HG02981 (cell line): Measurements from ENCODE around the gene SH2D1A.
"Not testable (repeated sequence)": the region's sequence is repeated elsewhere in the genome, so short reads cannot be mapped to it uniquely, and the experiment has no call there.

Experiments used
- ATAC-seq: cut with Tn5 transposase; IDR thresholded peaks from one replicate; pipeline ENCODE4 v1.9.1; 2021; ENCODE audit warnings: mild to moderate bottlenecking, moderate library complexity; ENCODE audit not compliant: unreplicated experiment

The SH2D1A gene

GRCh38 chrX:124348885-124349453 is 2.6 kb downstream of the SH2D1A start:
- ATAC-seq, result no peak

GRCh38 chrX:124354648-124355047 is 8.3 kb downstream of the SH2D1A start:
- ATAC-seq, result no peak

GRCh38 chrX:124358800-124359383 is 12.5 kb downstream of the SH2D1A start:
- ATAC-seq, result no peak

GRCh38 chrX:124362072-124362471 is 15.7 kb downstream of the SH2D1A start:
- ATAC-seq, result no peak

DNA sequence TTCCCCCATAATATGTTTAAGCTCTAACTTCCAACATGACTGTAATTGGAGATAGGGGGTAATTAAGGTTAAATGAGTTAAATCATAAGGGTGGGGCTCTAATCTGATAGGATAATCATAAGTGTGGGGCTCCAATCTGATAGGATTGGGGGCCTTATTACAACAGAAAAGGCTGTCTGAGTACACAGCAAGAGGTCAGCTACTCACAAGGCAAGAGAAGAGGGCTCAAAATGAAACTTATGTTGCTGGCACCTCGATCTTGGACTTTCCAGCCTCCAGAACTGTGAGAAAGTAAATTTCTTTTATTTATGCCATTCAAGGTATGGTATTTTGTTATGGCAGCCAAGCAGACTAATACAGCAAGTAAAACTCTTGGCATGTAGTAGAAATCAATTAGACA is 16.4 kb downstream of the SH2D1A start:
- ATAC-seq, result no peak

DNA sequence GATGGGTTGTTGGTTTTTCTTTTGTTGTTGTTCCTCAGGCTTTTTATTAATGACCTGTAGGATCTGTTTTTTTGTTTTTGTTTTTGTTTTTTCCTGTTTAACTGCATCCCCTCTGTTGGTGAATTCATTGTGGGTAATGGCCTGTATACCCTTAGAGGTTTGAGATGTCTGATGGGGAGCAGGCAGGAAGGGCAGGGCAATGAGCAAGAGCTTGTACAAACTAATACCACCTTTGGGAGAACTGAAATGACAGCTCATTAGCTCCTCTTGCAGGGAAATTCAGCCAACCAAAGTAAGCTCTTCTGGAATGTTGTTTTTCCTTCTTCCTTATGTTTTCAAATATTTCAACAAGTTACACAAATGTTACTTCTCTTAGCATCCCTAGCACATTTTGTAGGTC is 23.4 kb downstream of the SH2D1A start:
- no peak for ATAC-seq

DNA sequence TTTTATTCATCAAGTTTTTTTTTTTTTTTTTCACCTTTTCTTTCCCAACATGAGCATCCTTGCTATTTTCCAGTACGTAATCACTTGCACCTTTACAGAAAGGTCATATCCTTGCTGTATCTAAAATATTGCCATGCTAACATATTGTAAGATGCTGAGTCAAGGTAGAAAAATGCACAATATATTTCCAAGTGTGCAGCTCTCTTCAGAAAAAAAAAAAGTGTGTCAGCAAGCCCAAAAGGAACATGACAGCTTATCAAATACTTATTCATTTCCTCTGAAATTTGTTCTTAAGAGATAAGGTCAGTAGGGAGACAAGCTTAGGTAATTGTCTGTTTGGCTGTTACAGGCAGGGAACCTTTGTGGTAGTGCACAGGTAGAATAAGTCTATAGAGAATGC is 27.0 kb downstream of the SH2D1A start:
- ATAC-seq, result no peak

DNA sequence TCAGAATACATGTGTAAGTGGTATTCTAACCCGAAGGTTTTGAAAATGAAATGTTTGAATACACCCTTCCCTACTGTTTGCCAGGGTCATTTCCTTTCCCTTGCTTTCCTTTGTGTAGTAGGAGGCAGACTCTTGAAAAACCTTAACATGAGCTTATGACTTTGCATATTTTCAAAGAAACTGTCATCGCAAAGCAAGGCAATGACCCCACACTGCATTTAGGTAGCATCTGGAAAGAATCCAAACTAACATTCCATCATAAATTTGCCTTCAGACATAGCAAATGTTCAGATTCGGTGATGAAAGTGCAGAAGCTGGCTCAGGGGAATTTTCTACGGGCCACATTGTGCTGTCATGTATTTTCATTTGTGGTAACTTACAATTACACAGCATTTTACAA is 32.3 kb downstream of the SH2D1A start:
- no peak for ATAC-seq

DNA sequence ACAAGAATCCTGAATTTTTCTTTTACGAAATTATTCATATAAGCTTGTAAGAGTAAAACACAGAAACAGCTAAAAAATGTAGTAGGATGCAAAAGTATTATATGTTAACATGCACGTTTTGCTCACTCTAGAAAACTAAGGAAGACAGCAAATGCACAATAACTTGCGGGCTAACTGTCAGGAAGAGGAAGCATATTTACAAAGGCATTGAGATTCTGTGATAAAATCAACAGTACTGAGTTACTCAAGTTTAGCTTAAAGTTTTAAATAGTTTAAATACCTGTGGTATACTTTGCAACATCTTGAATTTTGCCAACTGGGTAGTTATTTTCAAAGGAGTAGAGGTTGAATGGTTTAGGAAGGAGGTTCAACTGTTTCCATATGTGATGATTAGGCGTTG is 37.0 kb downstream of the SH2D1A start:
- no peak for ATAC-seq

- no peak for ATAC-seq
Measured at GRCh38 chrX:124386401-124386800, 40.0 kb downstream of the SH2D1A start.

- no peak for ATAC-seq
Measured at GRCh38 chrX:124388562-124388961, 42.2 kb downstream of the SH2D1A start.

DNA sequence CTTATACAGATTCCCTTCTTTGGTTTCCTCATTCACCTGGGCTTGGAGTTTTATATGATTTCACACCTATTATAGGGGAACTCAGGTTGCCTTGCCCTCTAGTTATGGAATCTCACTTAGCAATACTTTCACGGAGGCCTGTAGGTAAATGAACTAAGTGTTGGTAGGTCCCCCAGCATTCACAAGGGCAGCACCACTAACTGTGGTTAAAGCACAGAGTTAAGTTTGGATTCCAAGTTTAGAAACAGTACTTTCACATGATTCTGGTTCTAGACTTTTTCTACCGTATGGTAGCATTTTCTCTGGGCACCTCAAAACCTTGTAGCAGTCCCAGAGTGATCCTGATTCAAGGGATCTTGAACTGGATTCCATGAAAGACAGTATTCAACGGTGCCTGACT is 46.4 kb downstream of the SH2D1A start:
- no peak for ATAC-seq

GRCh38 chrX:124393238-124393637 is 46.9 kb downstream of the SH2D1A start:
- no peak for ATAC-seq

DNA sequence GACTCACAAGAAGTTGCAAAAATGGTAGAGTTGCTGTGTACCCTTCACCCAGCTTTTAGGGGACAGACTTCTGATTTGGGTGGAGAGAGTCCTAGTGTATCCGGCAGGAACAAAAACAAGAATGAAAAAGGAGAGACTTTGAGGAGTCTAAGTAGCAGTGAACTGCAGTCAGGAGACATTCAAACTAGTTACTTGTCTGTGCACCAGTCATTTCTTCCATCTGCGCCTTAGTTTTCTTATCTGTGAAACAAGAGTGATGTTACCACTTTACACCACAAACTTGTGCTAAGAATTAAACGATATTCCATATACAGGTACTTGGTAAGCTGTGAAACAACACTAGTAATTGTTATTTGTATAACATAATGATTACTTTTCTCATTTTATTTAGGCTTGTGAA is 47.3 kb downstream of the SH2D1A start:
- no peak for ATAC-seq

DNA sequence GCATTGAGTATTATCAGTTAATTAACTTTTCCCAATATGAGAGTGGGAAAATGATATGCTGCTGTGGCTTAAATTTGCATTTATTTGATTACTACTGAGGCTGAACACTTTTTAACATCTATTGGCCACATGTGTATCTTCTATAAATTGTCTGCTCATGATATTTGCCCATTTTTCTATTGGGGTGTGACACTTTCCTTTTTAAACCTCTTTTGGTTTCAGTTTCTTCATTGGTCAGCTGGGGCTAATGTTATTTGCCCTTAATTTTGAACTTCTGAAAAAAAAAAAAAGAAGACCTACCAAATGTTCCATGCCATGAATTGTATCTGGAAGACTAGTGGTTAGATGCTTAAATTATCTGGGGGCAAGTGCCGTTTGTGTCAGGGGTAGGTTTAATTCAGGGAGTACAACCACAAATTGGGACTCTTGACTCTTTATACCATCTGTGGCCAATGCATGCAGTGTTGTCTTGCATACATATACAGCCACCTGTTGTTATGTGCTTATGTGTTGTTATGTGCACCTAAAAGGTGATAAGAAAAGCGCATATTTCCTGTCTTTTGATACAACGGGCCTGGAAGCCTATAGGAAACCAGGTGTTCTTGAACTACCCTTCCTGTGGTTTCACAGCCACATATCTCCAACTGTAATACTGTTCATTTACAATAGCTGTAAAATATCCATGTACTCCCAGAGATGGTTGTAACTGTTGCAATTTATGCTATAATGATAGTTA is 49.0 kb downstream of the SH2D1A start:
- peak; percentile 67 for ATAC-seq

DNA sequence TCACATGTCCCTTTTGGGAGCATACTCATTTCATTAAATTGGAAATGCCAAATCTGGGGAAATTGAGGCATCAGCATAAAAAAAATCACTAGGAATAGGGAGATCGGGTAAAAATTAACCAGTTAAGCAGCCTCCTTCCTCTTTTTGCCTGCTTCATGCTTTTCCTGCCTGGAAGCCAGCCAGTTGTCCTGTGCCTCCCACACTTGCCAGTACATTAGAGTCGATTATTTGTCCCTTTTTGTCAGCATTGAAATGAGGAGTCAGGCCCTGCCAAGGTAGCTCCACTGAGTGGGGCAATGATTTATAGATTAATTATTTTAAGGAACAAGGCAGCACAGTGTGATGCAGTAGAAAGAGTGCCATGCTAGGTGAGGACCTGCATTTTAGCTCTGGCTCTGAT is 55.3 kb downstream of the SH2D1A start:
- ATAC-seq, result no peak

DNA sequence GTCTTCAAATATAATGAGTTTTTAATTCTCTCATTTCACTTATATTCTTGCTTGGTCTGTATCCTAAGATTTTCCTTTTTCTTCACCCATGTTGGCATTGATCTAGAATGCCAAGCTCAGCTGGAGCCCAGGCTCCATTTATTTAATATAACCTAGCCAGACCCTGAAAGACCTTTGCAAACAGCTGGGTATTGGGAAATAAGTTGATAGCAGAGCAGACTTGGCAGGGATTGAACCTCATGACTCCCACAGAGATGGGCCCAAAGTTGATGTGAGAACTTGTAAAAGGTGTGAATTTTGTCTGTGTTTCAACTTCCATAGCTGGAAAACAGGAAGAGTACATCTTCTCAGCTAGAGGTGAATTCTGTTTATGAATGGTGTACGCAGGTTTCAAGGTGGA is 59.5 kb downstream of the SH2D1A start:
- ATAC-seq, result no peak

DNA sequence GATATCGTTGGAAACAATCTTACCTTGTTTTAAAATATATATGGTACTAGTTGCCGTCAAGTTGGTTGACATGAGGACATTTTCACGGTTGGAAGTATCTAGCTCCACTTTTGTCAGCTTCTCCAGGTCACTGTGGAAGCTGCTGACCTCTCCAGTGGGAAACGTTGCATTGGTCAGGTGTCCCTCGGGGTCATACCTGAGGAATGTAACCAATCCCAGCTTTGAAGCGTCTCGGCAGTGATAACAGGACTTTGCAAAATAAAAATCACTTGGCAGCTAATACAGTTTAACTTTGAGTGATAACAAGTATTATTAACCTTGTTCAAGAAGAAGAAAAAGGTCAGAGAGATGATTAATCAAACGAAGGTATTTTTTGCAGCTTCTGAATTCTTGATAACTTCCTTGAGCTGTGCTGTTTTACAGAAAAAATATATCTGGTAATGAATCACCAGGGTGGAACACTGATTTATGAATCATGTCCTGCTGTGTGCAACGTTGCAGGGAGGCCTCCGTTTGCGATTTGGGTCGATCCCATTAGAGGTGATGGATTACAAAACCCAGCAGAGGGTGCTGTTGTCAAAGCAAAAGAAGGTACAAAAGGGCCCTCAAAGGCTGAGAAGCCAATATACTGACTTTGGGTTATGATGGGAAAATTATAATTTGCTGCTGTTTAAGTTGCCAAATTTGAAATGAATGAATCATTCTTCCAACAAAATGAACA is 60.1 kb downstream of the SH2D1A start:
- peak; percentile 81 for ATAC-seq

DNA sequence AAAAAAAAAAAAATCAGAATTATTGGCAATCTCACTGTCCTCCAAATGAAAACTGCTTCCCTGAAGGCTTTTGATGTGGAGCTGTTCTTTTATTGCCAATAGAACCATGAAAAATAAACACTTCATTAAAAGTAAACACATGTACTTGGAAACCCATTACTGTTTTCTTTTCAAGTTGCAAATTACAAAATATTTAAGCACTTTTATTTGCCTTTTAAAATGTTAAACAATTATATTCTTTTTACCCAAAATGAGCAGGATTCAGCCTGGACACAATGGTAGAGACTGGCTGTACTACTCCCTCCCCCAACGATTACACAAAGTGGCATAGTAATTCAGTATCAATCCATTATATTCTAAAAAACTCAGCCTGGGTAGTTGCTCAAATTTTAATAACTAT is 60.9 kb downstream of the SH2D1A start:
- ATAC-seq, result no peak

DNA sequence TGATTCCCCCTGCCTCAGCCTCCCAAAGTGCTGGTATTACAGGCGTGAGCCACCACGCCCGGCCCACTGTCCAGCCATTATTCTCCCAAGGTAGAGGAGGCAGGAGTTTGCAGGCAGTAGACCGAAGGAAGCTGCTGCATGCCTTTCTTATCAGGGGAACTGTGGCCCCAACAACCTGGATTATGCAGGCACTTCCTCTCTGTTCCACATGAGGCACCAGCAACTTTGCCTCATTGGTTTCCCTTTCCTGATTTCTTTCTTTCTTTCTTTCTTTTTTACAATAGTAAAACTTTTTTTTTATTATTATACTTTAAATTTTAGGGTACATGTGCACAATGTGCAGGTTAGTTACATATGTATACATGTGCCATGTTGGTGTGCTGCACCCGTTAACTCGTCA is 62.0 kb downstream of the SH2D1A start:
- ATAC-seq, result not testable (repeated sequence)

DNA sequence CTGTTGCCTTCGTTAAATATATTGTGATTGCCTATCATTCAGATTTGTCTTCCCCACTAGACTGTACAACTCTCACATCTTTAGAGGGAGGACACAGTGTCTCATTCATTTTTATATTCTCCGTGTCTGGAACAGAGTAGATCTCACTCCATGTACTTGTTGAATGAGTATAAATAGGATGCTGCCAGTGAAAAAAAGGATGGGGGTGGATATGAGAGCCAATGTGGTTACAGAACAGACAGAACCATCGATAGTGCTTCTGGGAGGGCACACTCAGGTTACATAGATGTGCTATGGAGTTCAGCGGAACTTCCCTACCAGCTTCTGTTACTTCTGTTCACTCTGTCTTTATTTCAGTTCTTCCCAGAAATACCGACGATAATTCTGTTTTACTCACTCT is 66.9 kb downstream of the SH2D1A start:
- ATAC-seq, result no peak

- no peak for ATAC-seq
Measured at GRCh38 chrX:124414281-124414680, 67.9 kb downstream of the SH2D1A start.
